Pulmonary artery endothelial cell (primary cell): ENCODE measurements around the gene UGT2A2. TPM values are rescaled to one million over a fixed set of nuclear protein-coding genes. Genes with fewer than 3 reads are reported as not detected.
"Not testable (repeated sequence)": the region's sequence is repeated elsewhere in the genome, so short reads cannot be mapped to it uniquely, and the experiment has no call there.

Experiments
- DNase-seq: peaks from one replicate; pipeline ENCODE4 v3.0.0-alpha.2; 2011; ENCODE audit warnings: low read depth, low spot score
- total RNA-seq: library from RNA; depleted of rRNA; stranded (reverse); fragments of >200 nt; gene quantifications from 2 replicates; pipeline ENCODE4 v1.2.3, GENCODE V29; 2014

UGT2A2 gene
- total RNA-seq, result 0.26 TPM in 1 of 2 replicates, not detected in the other

DNA sequence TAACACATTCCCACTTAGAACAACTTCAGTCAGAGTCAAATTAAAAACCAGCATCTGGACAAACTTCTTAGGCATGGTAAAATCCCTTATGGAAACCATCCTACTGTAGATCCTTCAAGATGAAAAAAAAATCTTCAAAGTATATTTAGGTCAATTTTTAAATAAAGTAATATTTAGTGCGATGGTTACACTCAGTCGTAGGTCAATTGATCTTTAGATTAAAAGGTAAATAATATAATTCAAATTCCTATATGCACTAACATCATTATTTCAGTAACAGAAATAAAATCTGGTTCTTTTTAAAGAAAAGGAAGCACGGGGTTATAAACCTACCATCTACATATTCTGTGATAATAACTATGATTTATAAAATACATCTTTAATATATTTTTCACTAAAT, at the start of gene UGT2A2:
Gene UGT2A2, minus strand, starts transcription at position 101 of the 400 bp plus-strand sequence. Its CDS starts 2 bp downstream, at position 99.
- DNase-seq, result no peak

DNA sequence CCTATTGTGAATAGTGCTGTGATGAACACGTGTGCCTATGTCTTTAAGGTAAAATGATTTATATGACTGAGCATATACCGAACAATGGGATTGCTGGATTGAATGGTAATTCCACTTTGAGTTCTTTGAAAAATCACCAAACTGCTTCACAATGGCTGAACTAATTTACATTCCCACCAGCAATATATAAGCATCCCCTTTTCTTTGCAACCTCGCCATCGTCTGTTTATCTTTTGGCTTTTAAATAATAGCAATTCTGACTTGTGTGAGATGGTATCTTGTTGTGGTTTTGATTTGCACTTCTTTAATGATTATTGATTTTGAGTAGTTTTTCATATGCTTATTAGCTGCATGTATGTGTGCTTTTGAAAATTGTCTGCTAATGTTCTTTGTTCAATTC, 45.4 kb upstream of the UGT2A2 start:
- DNase-seq, result no peak

- DNase-seq, result no peak
Measured at GRCh38 chr4:69668680-69669079, 29.2 kb upstream of the UGT2A2 start.

DNA sequence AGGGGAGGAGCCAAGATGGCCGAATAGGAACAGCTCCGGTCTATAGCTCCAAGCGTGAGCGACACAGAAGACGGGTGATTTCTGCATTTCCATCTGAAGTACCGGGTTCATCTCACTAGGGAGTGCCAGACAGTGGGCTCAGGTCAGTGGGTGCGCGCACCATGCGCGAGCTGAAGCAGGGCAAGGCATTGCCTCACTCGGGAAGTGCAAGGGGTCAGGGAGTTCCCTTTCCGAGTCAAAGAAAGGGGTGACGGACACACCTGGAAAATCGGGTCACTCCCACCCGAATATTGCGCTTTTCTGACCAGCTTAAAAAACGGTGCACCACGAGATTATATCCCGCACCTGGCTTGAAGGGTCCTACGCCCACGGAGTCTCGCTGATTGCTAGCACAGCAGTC, 24.6 kb upstream of the UGT2A2 start:
- not testable (repeated sequence) for DNase-seq

DNA sequence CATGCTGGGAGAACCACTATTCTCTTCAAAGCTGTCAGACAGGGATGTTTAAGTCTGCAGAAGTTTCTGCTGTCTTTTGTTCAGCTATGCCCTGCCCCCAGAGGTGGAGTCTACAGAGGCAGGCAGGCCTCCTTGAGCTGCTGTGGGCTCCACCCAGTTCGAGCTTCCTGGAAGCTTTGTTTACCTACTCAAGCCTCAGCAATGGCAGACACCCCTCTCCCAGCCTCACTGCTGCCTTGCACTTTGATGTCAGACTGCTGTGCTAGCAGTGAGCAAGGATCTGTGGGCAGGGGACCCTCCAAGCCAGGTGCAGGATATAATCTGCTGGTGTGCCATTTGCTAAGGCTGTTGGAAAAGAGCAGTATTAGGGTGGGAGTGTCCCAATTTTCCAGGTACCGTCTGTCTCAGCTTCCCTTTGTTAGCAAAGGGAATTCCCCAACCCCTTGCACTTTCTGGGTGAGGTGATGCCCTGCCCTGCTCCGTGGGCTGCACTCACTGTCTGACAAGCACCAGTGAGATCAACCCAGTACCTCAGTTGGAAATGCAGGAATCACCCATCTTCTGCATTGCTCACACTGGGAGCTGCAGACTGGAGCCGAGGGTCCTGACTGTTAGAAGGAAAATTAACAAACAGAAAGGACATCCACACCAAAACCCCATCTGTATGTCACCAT, 21.8 kb upstream of the UGT2A2 start:
- DNase-seq, result not testable (repeated sequence)

GRCh38 chr4:69658133-69658532, 18.7 kb upstream of the UGT2A2 start:
- no peak for DNase-seq

- DNase-seq, result no peak
Measured at GRCh38 chr4:69656653-69657158, 17.3 kb upstream of the UGT2A2 start.

GRCh38 chr4:69653147-69653546, 13.7 kb upstream of the UGT2A2 start, which contains the start of gene UGT2A1:
TSS of gene UGT2A1 (minus strand) at chr4:69653247. CDS start at chr4:69647644, 5,603 bp downstream.
- DNase-seq, result no peak

DNA sequence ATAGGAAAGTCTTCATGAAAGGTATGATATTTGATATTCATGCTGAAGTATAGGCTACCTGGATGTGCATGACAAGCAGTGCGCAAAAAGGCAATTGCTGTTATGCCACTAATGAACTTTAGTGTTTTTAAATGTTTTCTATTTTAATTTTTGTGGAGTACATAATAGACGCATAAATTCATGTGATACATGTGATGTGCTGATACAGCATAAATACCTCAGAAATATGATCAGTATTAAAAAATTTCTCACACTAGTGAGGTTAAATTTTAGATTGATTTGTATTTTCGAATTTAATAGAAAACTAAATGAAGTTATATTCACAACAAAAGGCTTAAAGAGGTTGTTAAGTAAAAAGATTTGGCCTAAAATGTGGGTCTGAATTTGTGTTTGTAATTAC, 11.4 kb upstream of the UGT2A2 start:
- no peak for DNase-seq

DNA sequence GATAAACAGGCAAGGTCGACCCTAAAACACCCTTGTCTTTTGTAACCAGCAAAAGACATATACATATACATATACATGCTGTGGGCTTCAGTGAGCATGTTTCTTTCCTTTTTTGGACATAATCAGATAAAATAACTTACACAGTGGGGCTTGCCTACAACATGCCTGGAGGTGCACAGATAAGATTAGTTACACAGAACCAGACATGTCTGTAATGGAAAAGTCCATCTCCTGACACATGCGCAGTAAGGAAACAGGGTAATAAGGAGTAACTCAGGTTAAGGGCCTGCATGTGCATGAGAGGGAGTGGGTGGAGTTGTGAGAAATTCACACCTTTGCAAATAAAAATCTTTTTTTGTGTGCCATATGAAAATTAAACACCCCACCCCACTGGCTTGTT, 10.2 kb upstream of the UGT2A2 start:
- no peak for DNase-seq

DNA sequence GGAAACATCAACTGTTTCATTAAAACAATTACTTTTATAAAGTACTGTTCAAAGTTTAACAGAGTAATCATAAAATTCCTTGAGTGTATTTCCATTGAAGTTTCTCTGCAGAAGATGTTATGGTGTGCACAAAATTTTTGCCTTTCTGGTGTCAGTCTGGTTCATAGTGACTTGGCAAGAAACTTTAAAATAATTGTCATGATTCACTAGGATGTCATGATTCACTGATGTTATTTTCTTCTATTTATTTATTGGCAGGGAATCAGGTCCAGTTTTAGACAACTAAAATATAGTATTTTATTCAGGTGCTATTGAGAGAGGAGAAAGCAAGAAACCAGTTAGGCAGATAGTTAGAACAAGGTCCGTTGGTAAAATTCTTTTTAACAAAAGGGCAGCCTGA, 9.8 kb upstream of the UGT2A2 start:
- DNase-seq, result no peak

DNA sequence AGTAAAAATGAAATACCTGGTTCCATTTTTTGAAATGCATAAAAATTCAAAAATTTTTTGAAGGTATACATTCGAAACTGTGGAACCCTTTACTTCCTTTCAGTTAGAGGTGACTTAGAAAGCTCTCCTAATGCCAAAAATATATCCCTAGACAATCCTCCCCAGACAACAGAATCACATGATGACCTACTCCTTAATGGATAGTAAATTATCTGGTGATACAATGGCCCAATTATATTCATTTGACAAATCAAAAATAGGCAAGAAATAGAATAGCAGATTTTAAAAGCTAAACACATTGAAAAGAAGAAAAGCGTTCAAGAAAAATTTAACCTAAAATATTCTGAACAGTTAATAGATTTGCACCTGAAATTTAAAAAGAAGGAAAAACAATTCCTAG, 3.5 kb upstream of the UGT2A2 start:
- DNase-seq, result no peak

DNA sequence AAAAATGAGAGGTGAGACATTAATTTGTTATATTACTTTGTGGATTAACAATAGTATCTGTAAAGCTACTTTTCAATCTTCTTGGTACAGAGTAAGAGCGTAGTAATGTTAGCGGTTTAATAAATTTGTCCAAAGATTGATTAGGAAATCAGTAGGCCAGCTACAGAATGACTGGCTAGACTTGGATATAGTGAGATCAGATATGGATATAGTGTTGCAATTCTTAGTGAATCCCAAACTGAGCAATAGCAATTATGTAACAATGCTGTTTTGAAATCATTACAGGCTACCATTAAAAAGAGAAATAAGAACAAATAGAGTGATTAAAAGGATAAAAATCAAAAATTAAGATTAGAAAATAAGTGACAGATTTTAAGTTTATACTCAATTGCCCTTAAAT, 847 bp upstream of the UGT2A2 start:
- no peak for DNase-seq

- no peak for DNase-seq
Measured at GRCh38 chr4:69617083-69617694, 22.3 kb downstream of the UGT2A2 start.

GRCh38 chr4:69610484-69610883, 29.0 kb downstream of the UGT2A2 start:
- DNase-seq, result no peak

DNA sequence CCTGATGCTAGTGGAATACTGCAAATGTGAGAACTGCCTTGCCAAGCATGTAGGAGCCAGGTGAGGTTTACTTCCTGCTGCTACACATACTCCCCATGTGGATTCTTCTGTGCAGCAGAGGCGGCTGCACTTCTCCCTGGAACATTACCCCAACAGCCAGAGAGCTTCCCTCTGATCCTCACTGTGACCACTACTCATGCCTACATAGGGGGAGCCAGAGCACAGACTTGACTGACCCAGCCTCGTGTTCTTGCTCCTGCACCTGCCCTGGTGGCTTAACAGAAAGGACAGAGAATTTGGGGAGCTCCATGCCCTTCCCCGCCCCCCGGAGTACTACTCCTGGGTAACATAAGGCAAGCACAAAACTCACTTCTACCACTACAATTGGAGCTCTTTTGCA, 38.4 kb downstream of the UGT2A2 start:
- DNase-seq, result no peak

DNA sequence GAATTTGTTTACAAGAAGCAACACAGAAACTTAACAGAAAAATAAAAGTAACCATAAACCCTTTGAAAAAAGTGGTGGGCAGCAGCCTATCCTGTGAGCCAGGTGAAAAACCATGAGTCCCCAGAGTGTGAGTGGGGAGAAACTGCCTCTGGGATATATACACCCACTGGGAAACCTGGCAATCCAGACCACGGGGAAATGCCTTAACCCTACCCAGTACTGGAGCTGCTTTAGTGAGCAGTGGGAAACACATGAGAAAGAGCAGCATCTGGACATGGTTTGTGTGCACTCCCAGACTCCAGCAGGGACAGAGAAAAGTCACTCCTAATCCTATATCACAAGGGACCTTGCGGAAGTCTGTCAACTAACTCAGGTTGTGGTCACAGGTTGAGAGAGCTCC, 39.4 kb downstream of the UGT2A2 start:
- DNase-seq, result no peak

GRCh38 chr4:69594382-69594781, 45.1 kb downstream of the UGT2A2 start:
- DNase-seq, result no peak

DNA sequence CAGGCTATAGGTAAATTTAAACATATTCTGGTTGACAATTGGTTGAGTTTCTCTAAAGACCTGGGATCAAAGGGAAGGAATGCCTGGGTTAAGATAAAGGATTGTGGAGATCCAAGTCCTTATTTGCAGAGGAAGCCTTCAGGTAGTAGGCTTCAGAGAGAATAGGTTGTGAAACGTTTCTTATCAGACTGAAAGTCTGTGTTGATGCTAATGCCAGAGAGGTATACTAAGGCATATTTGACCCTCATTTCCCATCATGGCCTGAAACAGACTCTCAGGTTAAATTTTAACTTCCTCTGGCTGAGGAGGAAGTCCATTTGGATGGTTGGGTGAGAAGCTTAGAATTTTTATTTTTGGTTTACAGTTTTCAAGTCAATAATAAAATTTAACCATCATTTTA, 48.1 kb downstream of the UGT2A2 start:
- DNase-seq, result no peak

- DNase-seq, result no peak
Measured at GRCh38 chr4:69589884-69590283, 49.6 kb downstream of the UGT2A2 start.

DNA sequence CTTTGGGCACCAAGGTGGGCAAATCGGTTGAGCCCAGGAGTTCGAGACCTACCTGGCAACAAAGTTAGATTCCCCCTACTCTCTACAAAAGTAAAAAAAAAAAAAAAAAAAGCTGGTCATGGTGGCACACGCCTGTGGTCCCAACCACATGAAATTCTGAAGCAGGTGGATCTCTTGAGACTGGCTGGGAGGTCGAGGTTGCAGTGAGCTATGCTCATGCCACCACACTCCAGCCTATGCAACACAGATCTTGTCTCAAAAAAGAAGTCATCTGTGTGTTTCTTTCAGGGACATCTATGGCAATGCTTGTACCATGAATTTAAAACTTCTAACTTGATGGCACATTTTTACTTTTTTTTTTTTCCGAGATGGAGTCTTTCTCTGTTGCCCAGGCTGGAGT, 55.3 kb downstream of the UGT2A2 start:
- no peak for DNase-seq

- no peak for DNase-seq
Measured at GRCh38 chr4:69583543-69583942, 55.9 kb downstream of the UGT2A2 start.

GRCh38 chr4:69577245-69577644, 62.2 kb downstream of the UGT2A2 start:
- DNase-seq, result no peak
